HepG2 (cell line): ENCODE measurements around the gene CAPN9. TPM values are rescaled to one million over a fixed set of nuclear protein-coding genes. Genes with fewer than 3 reads are reported as not detected.

ENCODE experiments used
- ELF4 ChIP-seq: sonication (generic); formaldehyde crosslinking; IDR thresholded peaks from 2 replicates; pipeline ENCODE4 v1.5.0; 2020; ENCODE audit warnings: missing genetic modification reagents, mild to moderate bottlenecking, moderate library complexity, borderline replicate concordance
- FOSL2 ChIP-seq: sonication (generic); formaldehyde crosslinking; IDR thresholded peaks from 2 replicates; pipeline ENCODE4 v1.4.0; 2020; ENCODE audit warnings: missing genetic modification reagents
- FOXA3 ChIP-seq: IDR thresholded peaks from 2 replicates; pipeline ENCODE4 v1.6.1; 2016; ENCODE audit warnings: missing genetic modification reagents, missing compliant biosample characterization
- FOXJ3 ChIP-seq: sonication (generic); formaldehyde crosslinking; IDR thresholded peaks from 2 replicates; pipeline ENCODE4 v1.4.0; 2020; ENCODE audit warnings: missing genetic modification reagents, mild to moderate bottlenecking, borderline replicate concordance
- HMGXB4 ChIP-seq, 2 experiments: sonication (generic) in 1 of 2; formaldehyde crosslinking in 1 of 2; IDR thresholded peaks; 2 replicates each; pipeline versions ENCODE4 v1.4.0 to v1.6.1; 2018 to 2020; ENCODE audit warnings: missing genetic modification reagents in 2 of 2, borderline replicate concordance in 1 of 2, low read depth in 1 of 2, mild to moderate bottlenecking in 1 of 2, missing biosample characterization in 1 of 2
- NR2F1 ChIP-seq, 2 experiments: fragments of 450-650 bp in 1 of 2; formaldehyde crosslinking in 1 of 2; IDR thresholded peaks; 2 replicates each; pipeline versions ENCODE4 v1.5.0 to v1.6.1; 2016 to 2020; ENCODE audit warnings: mild to moderate bottlenecking in 1 of 2, missing compliant biosample characterization in 1 of 2, missing genetic modification reagents in 1 of 2, moderate library complexity in 1 of 2
- PATZ1 ChIP-seq: sonication (generic); formaldehyde crosslinking; IDR thresholded peaks from 2 replicates; pipeline ENCODE4 v1.4.0; 2020; ENCODE audit warnings: missing genetic modification reagents
- RARA ChIP-seq: IDR thresholded peaks from 2 replicates; pipeline ENCODE4 v1.6.1; 2016; ENCODE audit warnings: missing genetic modification reagents, missing compliant biosample characterization
- ZFP36 ChIP-seq: fragments of 150-350 bp; IDR thresholded peaks from 2 replicates; pipeline ENCODE4 v1.6.1; 2018; ENCODE audit warnings: borderline replicate concordance, low read length, low read depth; ENCODE audit not compliant: partially characterized antibody
- ZNF549 ChIP-seq: sonication (generic); formaldehyde crosslinking; IDR thresholded peaks from 2 replicates; pipeline ENCODE4 v1.5.0; 2020; ENCODE audit warnings: missing genetic modification reagents
- ZNF841 ChIP-seq: sonication (generic); formaldehyde crosslinking; IDR thresholded peaks from 2 replicates; pipeline ENCODE4 v1.8.1; 2023; ENCODE audit warnings: missing genetic modification reagents, borderline replicate concordance
- polyA plus RNA-seq, 8 experiments: library from polyadenylated mRNA; depleted of rRNA in 3 of 8; stranded (reverse) in 7 of 8; unstranded in 1 of 8; fragments of >200 nt; fragmentation: Illumina TruSeq in 4 of 8; extraction: Trizol in 4 of 8; gene quantifications; 2 replicates each; pipeline versions ENCODE4 v1.2.1 to v1.2.3, GENCODE V29; 2011 to 2016; ENCODE audit warnings: low read depth in 4 of 8, missing spikeins in 1 of 8, mixed read lengths in 1 of 8; ENCODE audit not compliant: insufficient read depth in 1 of 8
- total RNA-seq, 5 experiments: library from RNA; depleted of rRNA; stranded (reverse); fragments of >200 nt; fragmentation: Illumina TruSeq; extraction: Trizol; gene quantifications; 2 replicates each; pipeline ENCODE4 v1.2.3, GENCODE V29; 2016; ENCODE audit warnings: low read depth in 1 of 5
- TF ChIP-seq, protein P1 (sequence below): sonication (generic); formaldehyde crosslinking; conservative IDR thresholded peaks from 2 replicates; pipeline ENCODE4 v1.8.0; 2022; ENCODE audit warnings: low read depth, missing genetic modification reagents

CAPN9 gene
- total and polyA plus RNA-seq, 2 of the 13 experiments (the other 11 are each of a cell fraction or from before 2014, with no cell fraction given), result 0.04 to 0.31 TPM

DNA sequence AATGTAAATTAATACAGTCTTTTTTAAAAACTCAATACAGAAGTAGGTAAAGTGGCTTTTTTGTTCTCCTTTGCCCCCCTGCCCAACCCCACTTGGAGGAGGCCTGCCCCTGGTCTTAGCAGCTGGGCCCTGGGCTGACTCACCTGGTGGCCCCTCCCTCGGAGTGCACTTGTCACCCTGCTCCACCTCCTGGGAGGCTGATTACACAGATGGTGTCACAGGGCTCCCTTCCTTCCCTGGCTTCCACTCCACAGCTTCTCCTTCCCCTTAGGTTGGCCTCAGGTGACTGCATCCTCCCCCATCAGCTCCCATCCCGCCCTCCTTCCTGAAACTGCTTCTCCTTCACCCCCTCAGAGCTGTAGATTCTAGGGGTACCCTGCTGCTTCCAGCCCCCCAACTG lies 11.7 kb upstream of the CAPN9 start (continued):
- TF ChIP-seq FOSL2 (CRISPR knock-in tag) (peak; percentile 83), ELF4 (CRISPR knock-in tag) (no peak), PATZ1 (CRISPR knock-in tag) (0 out of 2 replicates have a peak, but pooled peaks have one; percentile 39), ZNF841 (CRISPR knock-in tag) (no peak), HMGXB4 (CRISPR knock-in tag; IDR thresholded peaks at IDR 0.05; ENCODE audit: borderline replicate concordance in 1 of 2, low read depth in 1 of 2) (no peak), RARA (CRISPR knock-in tag) (peak; percentile 64), FOXJ3 (no peak), ZFP36 (no peak), ZNF549 (CRISPR knock-in tag) (no peak), FOXA3 (CRISPR knock-in tag) (0 out of 2 replicates have a peak, but pooled peaks have one; percentile 26), NR2F1 (CRISPR knock-in tag; IDR thresholded peaks at IDR 0.05) (no peak)
- TF ChIP-seq, protein P1, sequence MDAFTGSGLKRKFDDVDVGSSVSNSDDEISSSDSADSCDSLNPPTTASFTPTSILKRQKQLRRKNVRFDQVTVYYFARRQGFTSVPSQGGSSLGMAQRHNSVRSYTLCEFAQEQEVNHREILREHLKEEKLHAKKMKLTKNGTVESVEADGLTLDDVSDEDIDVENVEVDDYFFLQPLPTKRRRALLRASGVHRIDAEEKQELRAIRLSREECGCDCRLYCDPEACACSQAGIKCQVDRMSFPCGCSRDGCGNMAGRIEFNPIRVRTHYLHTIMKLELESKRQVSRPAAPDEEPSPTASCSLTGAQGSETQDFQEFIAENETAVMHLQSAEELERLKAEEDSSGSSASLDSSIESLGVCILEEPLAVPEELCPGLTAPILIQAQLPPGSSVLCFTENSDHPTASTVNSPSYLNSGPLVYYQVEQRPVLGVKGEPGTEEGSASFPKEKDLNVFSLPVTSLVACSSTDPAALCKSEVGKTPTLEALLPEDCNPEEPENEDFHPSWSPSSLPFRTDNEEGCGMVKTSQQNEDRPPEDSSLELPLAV, result no peak
- TF ChIP-seq, all 625 proteins: peak for 15
